HUES6 (cell line): ENCODE data around the gene SLC30A9.

Source experiments
- H3K27ac ChIP-seq: 2 replicates; pipeline ENCODE4 v1.7.0; 2013; ENCODE audit warnings: low read depth, mild to moderate bottlenecking, low read length, inconsistent platforms
- H3K27me3 ChIP-seq: 2 replicates; pipeline ENCODE4 v1.6.1; 2013; ENCODE audit warnings: low read length; ENCODE audit not compliant: control insufficient read depth, insufficient read depth
- H3K36me3 ChIP-seq: 2 replicates; pipeline ENCODE4 v1.6.1; 2013; ENCODE audit warnings: low read length; ENCODE audit not compliant: control insufficient read depth, insufficient read depth
- H3K4me1 ChIP-seq: 2 replicates; pipeline ENCODE4 v1.6.1; 2013; ENCODE audit warnings: low read length; ENCODE audit not compliant: control insufficient read depth, insufficient read depth
- H3K4me3 ChIP-seq: 2 replicates; pipeline ENCODE4 v1.5.1; 2013; ENCODE audit warnings: low read depth, low read length
- H3K9ac ChIP-seq: one replicate; pipeline ENCODE4 v1.6.1; 2013; ENCODE audit warnings: mild to moderate bottlenecking, low read length
- H3K9me3 ChIP-seq: 2 replicates; pipeline ENCODE4 v1.6.1; 2013; ENCODE audit warnings: low read depth, low read length; ENCODE audit not compliant: control insufficient read depth, insufficient read depth

SLC30A9 gene

GRCh38 chr4:41999321-41999720, 9.0 kb downstream of the SLC30A9 start:
- H3K9me3 ChIP-seq, result no peaks in the 10 kb centered on the region
- peaks cover 22% of the 10 kb centered on the region for H3K36me3 ChIP-seq
- no peak overlapping the region for H3K27ac ChIP-seq
- H3K4me1 ChIP-seq, result no peaks in the 10 kb centered on the region
- H3K4me3 ChIP-seq, result no peak overlapping the region
- H3K27me3 ChIP-seq, result no peaks in the 10 kb centered on the region
- no peak overlapping the region for H3K9ac ChIP-seq

DNA sequence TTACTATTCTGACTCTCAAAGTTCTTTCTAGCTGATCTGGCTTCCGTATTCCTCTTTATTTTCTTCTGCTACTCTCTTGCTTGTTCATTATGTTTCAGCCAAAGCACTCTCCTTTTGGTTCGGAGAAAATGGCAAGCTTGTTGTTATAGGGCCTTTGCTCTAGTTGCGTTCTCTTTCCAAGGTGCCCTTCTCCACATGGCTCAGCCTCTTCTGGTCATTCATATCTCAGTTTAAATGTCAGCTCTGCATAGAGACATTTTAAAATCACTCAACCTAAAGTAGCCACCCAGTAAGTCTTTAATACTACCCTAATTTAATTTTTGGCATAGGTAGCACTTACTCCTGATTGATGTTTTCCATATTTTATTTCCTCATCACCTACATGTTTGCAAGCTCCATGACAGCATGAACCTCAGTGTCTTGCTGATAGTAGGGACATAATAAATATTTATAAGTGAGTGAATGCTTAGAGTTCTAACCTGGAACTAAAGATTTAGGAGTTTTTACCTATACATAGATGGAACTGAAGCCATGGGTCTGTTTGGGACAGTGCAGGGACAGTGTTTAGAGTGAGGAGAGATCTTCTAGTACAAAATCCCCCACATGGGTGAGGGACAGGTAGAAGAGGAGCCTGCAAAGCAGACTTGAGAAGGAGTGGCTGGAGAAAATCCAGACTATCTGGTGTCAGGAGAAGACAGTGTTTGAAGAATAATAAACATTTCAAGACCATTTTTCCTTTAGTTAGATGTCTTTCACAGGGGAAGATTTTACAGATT, 17.9 kb downstream of the SLC30A9 start:
- Histone ChIP-seq H3K4me1 (no peaks in the 10 kb centered on the region), H3K9ac (no peak overlapping the region), H3K9me3 (no peaks in the 10 kb centered on the region), H3K4me3 (no peak overlapping the region), H3K27me3 (no peaks in the 10 kb centered on the region), H3K36me3 (peaks cover 32% of the 10 kb centered on the region), H3K27ac (no peak overlapping the region)

- Histone ChIP-seq H3K27ac (no peak overlapping the region), H3K9ac (no peak overlapping the region), H3K27me3 (no peaks in the 10 kb centered on the region), H3K4me3 (no peak overlapping the region), H3K9me3 (no peaks in the 10 kb centered on the region), H3K4me1 (no peaks in the 10 kb centered on the region), H3K36me3 (peaks cover 12% of the 10 kb centered on the region)
These were observed 25.1 kb downstream of the SLC30A9 start for GRCh38 chr4:42015438-42015837.

GRCh38 chr4:42018451-42018850, 28.1 kb downstream of the SLC30A9 start:
- peaks cover 18% of the 10 kb centered on the region for H3K36me3 ChIP-seq
- H3K27ac ChIP-seq, result no peak overlapping the region
- H3K9me3 ChIP-seq, result no peaks in the 10 kb centered on the region
- no peaks in the 10 kb centered on the region for H3K27me3 ChIP-seq
- H3K4me3 ChIP-seq, result no peak overlapping the region
- H3K4me1 ChIP-seq, result no peaks in the 10 kb centered on the region
- H3K9ac ChIP-seq, result no peak overlapping the region

DNA sequence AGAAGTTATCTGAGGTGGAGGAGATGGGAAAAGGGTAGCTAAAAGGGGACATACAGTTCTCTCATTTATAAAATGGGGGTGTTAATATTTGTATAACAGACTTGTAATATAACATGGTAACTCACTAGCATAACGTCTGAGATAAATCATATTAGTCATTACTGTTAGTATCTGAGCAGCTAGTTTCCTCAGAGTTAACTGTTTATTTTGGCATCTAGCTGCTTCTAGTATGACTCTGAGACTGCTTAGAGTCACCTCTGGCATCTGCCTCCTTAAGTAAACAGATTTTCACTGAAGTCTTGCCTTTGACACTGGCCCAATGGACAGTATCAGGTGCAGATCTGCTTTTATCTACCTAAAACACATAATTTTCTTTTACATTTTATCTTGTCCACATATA, 58.1 kb downstream of the SLC30A9 start:
- H3K27me3 ChIP-seq, result no peaks in the 10 kb centered on the region
- no peak overlapping the region for H3K9ac ChIP-seq
- H3K4me1 ChIP-seq, result no peaks in the 10 kb centered on the region
- H3K9me3 ChIP-seq, result no peaks in the 10 kb centered on the region
- no peak overlapping the region for H3K4me3 ChIP-seq
- no peak overlapping the region for H3K27ac ChIP-seq
- H3K36me3 ChIP-seq, result peaks cover 29% of the 10 kb centered on the region

DNA sequence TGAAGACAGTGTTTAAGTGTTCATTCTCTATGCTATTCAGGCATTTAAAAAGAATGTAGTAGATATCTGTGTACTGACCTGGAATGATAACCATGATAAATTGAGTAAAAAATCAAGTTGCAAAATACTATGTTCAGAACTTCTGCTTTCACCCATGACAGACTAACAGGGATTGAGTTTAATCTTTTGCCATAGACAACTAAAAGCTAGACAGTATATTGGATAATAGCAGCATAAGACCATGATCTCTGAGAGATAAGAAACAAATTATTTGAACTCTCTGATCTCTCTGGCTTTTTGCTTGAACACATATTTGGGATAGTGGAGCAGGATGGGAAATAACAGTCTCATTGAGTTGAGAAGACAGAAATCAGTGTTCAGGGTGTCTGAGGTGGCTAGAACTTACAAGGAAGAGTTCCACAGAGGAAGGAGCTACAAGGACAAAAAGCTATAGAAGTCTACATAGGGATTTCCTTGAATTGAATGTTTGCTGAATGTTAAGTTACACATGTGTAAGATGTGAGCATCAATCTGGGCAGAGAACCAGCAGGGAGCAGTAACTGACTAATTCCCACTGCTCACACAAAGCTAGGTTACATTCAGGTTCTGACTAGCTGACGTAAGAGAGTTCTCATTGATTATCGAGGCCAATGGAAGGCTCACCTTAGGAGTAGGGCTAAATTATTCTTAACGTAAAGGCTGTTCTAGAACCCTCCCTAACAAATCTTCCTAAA, 60.4 kb downstream of the SLC30A9 start:
- Histone ChIP-seq H3K4me1 (no peaks in the 10 kb centered on the region), H3K4me3 (no peak overlapping the region), H3K27me3 (no peaks in the 10 kb centered on the region), H3K9me3 (peaks cover 3% of the 10 kb centered on the region; the same call in 1 of the 2 replicates), H3K9ac (no peak overlapping the region), H3K27ac (no peak overlapping the region), H3K36me3 (peaks cover 40% of the 10 kb centered on the region)

DNA sequence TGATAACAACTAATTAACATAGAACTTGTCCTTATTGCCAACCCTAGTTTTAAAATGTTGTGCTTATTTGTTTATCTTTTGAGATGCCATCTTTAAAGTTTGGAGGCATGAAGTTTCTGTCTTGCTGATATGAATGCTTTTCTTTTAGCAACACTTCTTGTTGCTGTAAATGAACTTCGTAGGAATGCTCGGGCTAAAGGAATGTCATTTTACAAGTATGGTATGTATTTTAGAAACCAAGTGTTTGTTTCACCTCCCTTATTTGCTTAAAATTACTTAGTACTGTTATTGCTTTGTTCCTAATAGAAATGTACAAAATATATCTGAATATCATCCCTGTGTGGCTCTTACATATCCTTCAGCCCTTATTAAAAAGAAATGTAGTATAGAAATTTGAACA, 76.1 kb downstream of the SLC30A9 start:
- Histone ChIP-seq H3K4me1 (no peaks in the 10 kb centered on the region), H3K36me3 (peaks cover 36% of the 10 kb centered on the region), H3K9me3 (no peaks in the 10 kb centered on the region), H3K27ac (no peak overlapping the region), H3K9ac (no peak overlapping the region), H3K4me3 (no peak overlapping the region), H3K27me3 (no peaks in the 10 kb centered on the region)

- H3K9me3 ChIP-seq, result no peaks in the 10 kb centered on the region
- H3K4me3 ChIP-seq, result no peak overlapping the region
These were observed 76.9 kb downstream of the SLC30A9 start for GRCh38 chr4:42067264-42067663.

GRCh38 chr4:42070463-42070862, 80.1 kb downstream of the SLC30A9 start:
- H3K36me3 ChIP-seq, result peaks cover 33% of the 10 kb centered on the region
- no peak overlapping the region for H3K4me3 ChIP-seq
- H3K27me3 ChIP-seq, result no peaks in the 10 kb centered on the region
- H3K4me1 ChIP-seq, result no peaks in the 10 kb centered on the region
- H3K9me3 ChIP-seq, result no peaks in the 10 kb centered on the region
- no peak overlapping the region for H3K27ac ChIP-seq
- no peak overlapping the region for H3K9ac ChIP-seq

More at GRCh38 chr4:42067264-42067663, 76.9 kb downstream of the SLC30A9 start:
- Histone ChIP-seq H3K9ac (no peak overlapping the region), H3K36me3 (peaks cover 38% of the 10 kb centered on the region), H3K27me3 (no peaks in the 10 kb centered on the region), H3K27ac (no peak overlapping the region), H3K4me1 (no peaks in the 10 kb centered on the region)

GRCh38 chr4:42074294-42074693, 84.0 kb downstream of the SLC30A9 start:
- Histone ChIP-seq H3K9me3 (no peaks in the 10 kb centered on the region), H3K4me3 (no peak overlapping the region), H3K4me1 (no peaks in the 10 kb centered on the region), H3K9ac (no peak overlapping the region), H3K27ac (no peak overlapping the region), H3K27me3 (no peaks in the 10 kb centered on the region), H3K36me3 (peaks cover 32% of the 10 kb centered on the region)

- Histone ChIP-seq H3K9me3 (no peaks in the 10 kb centered on the region), H3K4me1 (no peaks in the 10 kb centered on the region), H3K4me3 (no peak overlapping the region)
These were observed 88.0 kb downstream of the SLC30A9 start for GRCh38 chr4:42078184-42078801.

More at GRCh38 chr4:42078184-42078801, 88.0 kb downstream of the SLC30A9 start:
- Histone ChIP-seq H3K27me3 (no peaks in the 10 kb centered on the region), H3K27ac (no peak overlapping the region), H3K36me3 (peaks cover 17% of the 10 kb centered on the region), H3K9ac (no peak overlapping the region)
